Ammon's horn (tissue), 1 donor: Measurements from ENCODE around the gene TBCK.
"Not testable (repeated sequence)": the region's sequence is repeated elsewhere in the genome, so short reads cannot be mapped to it uniquely, and the experiment has no call there.

Experiments
- DNase-seq: peaks from one replicate; pipeline ENCODE4 v3.0.0-alpha.2; 2016; ENCODE audit warnings: low spot score

Gene TBCK

GRCh38 chr4:106213291-106213690, 102.7 kb downstream of the TBCK start:
- DNase-seq, result not testable (repeated sequence)

- no peak for DNase-seq
These were observed 106.0 kb downstream of the TBCK start for GRCh38 chr4:106210021-106210420.

GRCh38 chr4:106208481-106209460, 107.2 kb downstream of the TBCK start:
- no peak for DNase-seq

- DNase-seq, result peak; percentile 4
These were observed 114.6 kb downstream of the TBCK start for GRCh38 chr4:106201373-106201772.

- DNase-seq, result no peak
These were observed 120.5 kb downstream of the TBCK start for GRCh38 chr4:106195435-106195950.

- no peak for DNase-seq
These were observed 121.2 kb downstream of the TBCK start for GRCh38 chr4:106194801-106195200.

- no peak for DNase-seq
These were observed 123.9 kb downstream of the TBCK start for GRCh38 chr4:106192131-106192530.

- no peak for DNase-seq
These were observed 129.8 kb downstream of the TBCK start for GRCh38 chr4:106186201-106186600.

- DNase-seq, result no peak
These were observed 132.5 kb downstream of the TBCK start for GRCh38 chr4:106183551-106183950.

- DNase-seq, result no peak
These were observed 143.1 kb downstream of the TBCK start for GRCh38 chr4:106172861-106173260.

- no peak for DNase-seq
These were observed 150.5 kb downstream of the TBCK start for GRCh38 chr4:106165351-106166010.

GRCh38 chr4:106162278-106162677, 153.7 kb downstream of the TBCK start:
- DNase-seq, result no peak

- DNase-seq, result no peak
These were observed 155.4 kb downstream of the TBCK start for GRCh38 chr4:106160560-106160959.

GRCh38 chr4:106149911-106150310, 166.1 kb downstream of the TBCK start:
- DNase-seq, result no peak

- no peak for DNase-seq
These were observed 167.0 kb downstream of the TBCK start for GRCh38 chr4:106149026-106149425.

- no peak for DNase-seq
These were observed 173.3 kb downstream of the TBCK start for GRCh38 chr4:106142616-106143127.

GRCh38 chr4:106140601-106141000, 175.4 kb downstream of the TBCK start:
- DNase-seq, result no peak

- no peak for DNase-seq
These were observed 179.2 kb downstream of the TBCK start for GRCh38 chr4:106136777-106137331.

GRCh38 chr4:106132045-106132444, 184.0 kb downstream of the TBCK start:
- DNase-seq, result no peak

GRCh38 chr4:106126062-106126461, 189.9 kb downstream of the TBCK start:
- DNase-seq, result no peak

- not testable (repeated sequence) for DNase-seq
These were observed 196.0 kb downstream of the TBCK start for GRCh38 chr4:106119949-106120555.

GRCh38 chr4:106116025-106116424, 200.0 kb downstream of the TBCK start:
- no peak for DNase-seq
